ENCODE measurements around the gene GRK7.

DNA sequence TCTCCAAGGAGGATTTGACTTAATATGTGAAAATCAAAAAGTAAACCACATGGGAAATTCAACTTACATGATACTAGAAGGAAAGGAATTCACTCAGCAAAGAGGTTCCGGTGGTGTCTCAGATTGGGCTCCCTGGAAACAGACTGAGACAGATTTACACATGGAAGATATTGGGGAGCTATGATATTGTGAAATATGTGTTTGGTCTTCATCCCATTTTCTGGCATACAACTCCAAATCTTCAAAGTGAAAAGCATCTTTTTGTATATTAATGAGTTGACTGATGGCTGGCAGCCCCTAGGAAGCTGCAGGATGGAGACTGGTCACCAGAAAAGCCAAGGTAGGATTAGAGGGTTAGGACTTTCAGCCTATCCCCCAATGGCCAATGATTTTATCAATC, 29.3 kb downstream of the GRK7 start:
- no peak for TF ChIP-seq EP300 (IDR thresholded peaks at IDR 0.05)
- TF ChIP-seq, protein P1, sequence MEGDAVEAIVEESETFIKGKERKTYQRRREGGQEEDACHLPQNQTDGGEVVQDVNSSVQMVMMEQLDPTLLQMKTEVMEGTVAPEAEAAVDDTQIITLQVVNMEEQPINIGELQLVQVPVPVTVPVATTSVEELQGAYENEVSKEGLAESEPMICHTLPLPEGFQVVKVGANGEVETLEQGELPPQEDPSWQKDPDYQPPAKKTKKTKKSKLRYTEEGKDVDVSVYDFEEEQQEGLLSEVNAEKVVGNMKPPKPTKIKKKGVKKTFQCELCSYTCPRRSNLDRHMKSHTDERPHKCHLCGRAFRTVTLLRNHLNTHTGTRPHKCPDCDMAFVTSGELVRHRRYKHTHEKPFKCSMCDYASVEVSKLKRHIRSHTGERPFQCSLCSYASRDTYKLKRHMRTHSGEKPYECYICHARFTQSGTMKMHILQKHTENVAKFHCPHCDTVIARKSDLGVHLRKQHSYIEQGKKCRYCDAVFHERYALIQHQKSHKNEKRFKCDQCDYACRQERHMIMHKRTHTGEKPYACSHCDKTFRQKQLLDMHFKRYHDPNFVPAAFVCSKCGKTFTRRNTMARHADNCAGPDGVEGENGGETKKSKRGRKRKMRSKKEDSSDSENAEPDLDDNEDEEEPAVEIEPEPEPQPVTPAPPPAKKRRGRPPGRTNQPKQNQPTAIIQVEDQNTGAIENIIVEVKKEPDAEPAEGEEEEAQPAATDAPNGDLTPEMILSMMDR (IDR thresholded peaks at IDR 0.05): no peak

Data from tibial nerve (tissue), 4 donors.